ENCODE results near the gene COQ10A. TPM values are rescaled to one million over a fixed set of nuclear protein-coding genes. Genes with fewer than 3 reads are reported as not detected.

Gene COQ10A
- total RNA-seq, 5 donors from 2014 or later (not counting 1 experiment from before 2014, with no cell fraction given): 29.9 to 38.4 (median 31.9) TPM

Other genes starting within 250 kb of the COQ10A start
- gene IKZF4, start 245.9 kb upstream of the COQ10A start, total RNA-seq: 10 to 100 TPM in 3 of 5 donors, 1 to 10 TPM in 2; 6.1 to 14.9 (median 13.2) TPM
- gene RPS26, start 225.0 kb upstream of the COQ10A start, total RNA-seq: 100 to 1,000 TPM in 1 of 5 donors, 10 to 100 TPM in 4; 30.3 to 141 (median 49.9) TPM
- gene ERBB3, start 186.8 kb upstream of the COQ10A start, total RNA-seq: 10 to 100 TPM in 1 of 5 donors, 1 to 10 TPM in 3, under 1 TPM in 1; 0.93 to 24.0 (median 8.2) TPM
- 100 to 1,000 TPM in 3 of 5 donors, 10 to 100 TPM in 2; 67.5 to 113 (median 104) TPM for gene PA2G4, start 162.4 kb upstream of the COQ10A start, total RNA-seq
- 1,000 to 10,000 TPM; 4,612 to 5,648 (median 5,133) TPM for gene RPL41, start 150.3 kb upstream of the COQ10A start, total RNA-seq
- 10 to 100 TPM in 3 of 5 donors, 1 to 10 TPM in 2; 8.4 to 15.1 (median 11.4) TPM for gene ZC3H10, start 148.7 kb upstream of the COQ10A start, total RNA-seq
- gene ESYT1, start 138.7 kb upstream of the COQ10A start, total RNA-seq: 100 to 1,000 TPM; 181 to 298 (median 276) TPM
- gene MYL6B, start 114.4 kb upstream of the COQ10A start, total RNA-seq: 10 to 100 TPM in 1 of 5 donors, 1 to 10 TPM in 4; 5.9 to 12.4 (median 7.7) TPM
- gene MYL6, start 108.6 kb upstream of the COQ10A start, total RNA-seq: 100 to 1,000 TPM; 506 to 663 (median 569) TPM
- gene SMARCC2, start 77.5 kb upstream of the COQ10A start, total RNA-seq: 100 to 1,000 TPM; 135 to 160 (median 159) TPM
- gene RNF41, start 45.0 kb upstream of the COQ10A start, total RNA-seq: 10 to 100 TPM; 26.3 to 43.1 (median 39.4) TPM
- gene NABP2, start 42.6 kb upstream of the COQ10A start, total RNA-seq: 10 to 100 TPM; 11.8 to 19.1 (median 14.0) TPM
- 1 to 10 TPM in 1 of 5 donors, under 1 TPM in 2, not detected in 2; 0.57 to 1.4 (median 0.58) TPM for gene SLC39A5, start 36.9 kb upstream of the COQ10A start, total RNA-seq
- gene ANKRD52, start 8.6 kb upstream of the COQ10A start, total RNA-seq: 10 to 100 TPM; 35.8 to 51.0 (median 43.1) TPM
- 100 to 1,000 TPM; 135 to 166 (median 159) TPM for gene CS, start 33.4 kb downstream of the COQ10A start, total RNA-seq
- gene CNPY2, start 49.0 kb downstream of the COQ10A start, total RNA-seq: 10 to 100 TPM; 52.9 to 92.8 (median 90.8) TPM
- gene PAN2, start 67.1 kb downstream of the COQ10A start, total RNA-seq: 100 to 1,000 TPM; 126 to 187 (median 164) TPM
- gene IL23A, start 71.9 kb downstream of the COQ10A start, total RNA-seq: 10 to 100 TPM; 16.3 to 29.9 (median 27.6) TPM
- gene STAT2, start 93.2 kb downstream of the COQ10A start, total RNA-seq: 100 to 1,000 TPM; 117 to 187 (median 162) TPM
- not detected for gene APOF, start 95.9 kb downstream of the COQ10A start, total RNA-seq
- gene TIMELESS, start 182.5 kb downstream of the COQ10A start, total RNA-seq: 1 to 10 TPM; 5.0 to 7.5 (median 6.4) TPM
- not detected for gene MIP, start 187.7 kb downstream of the COQ10A start, total RNA-seq
- gene SPRYD4, start 201.6 kb downstream of the COQ10A start, total RNA-seq: 1 to 10 TPM; 4.7 to 7.3 (median 5.5) TPM
- 10 to 100 TPM in 1 of 5 donors, 1 to 10 TPM in 4; 2.9 to 10.1 (median 6.9) TPM for gene GLS2, start 221.2 kb downstream of the COQ10A start, total RNA-seq